ENCODE measurements around the gene SCPEP1.

Gene SCPEP1

GRCh38 chr17:57034807-57035754, 57.1 kb downstream of the SCPEP1 start:
- no peaks in the 10 kb centered on the region for H3K4me1 ChIP-seq (ENCODE audit: control insufficient read depth, insufficient read depth, low read length, poor library complexity, severe bottlenecking)
- no peaks in the 10 kb centered on the region for H3K9me3 ChIP-seq (ENCODE audit: control insufficient read depth, low read length)
- H3K4me3 ChIP-seq (ENCODE audit: insufficient read depth, low read depth, low read length, poor library complexity, severe bottlenecking), result no peak overlapping the region
- no peaks in the 10 kb centered on the region for H3K36me3 ChIP-seq (ENCODE audit: control insufficient read depth, insufficient read depth, low read length)
- no peaks in the 10 kb centered on the region for H3K27me3 ChIP-seq (replicated peaks; ENCODE audit: control insufficient read depth, insufficient read depth, low read length, poor library complexity, severe bottlenecking)
- DNase-seq, result no peak
- no peak overlapping the region for H3K27ac ChIP-seq (ENCODE audit: insufficient read depth, low read length, poor library complexity, severe bottlenecking)

- Histone ChIP-seq H3K4me3 (ENCODE audit: insufficient read depth, low read depth, low read length, poor library complexity, severe bottlenecking) (no peak overlapping the region), H3K9me3 (ENCODE audit: control insufficient read depth, low read length) (no peaks in the 10 kb centered on the region)
These were observed 58.1 kb downstream of the SCPEP1 start for GRCh38 chr17:57035971-57036481.

GRCh38 chr17:57037411-57037810, 59.5 kb downstream of the SCPEP1 start:
- Histone ChIP-seq H3K9me3 (ENCODE audit: control insufficient read depth, low read length) (no peaks in the 10 kb centered on the region), H3K27me3 (replicated peaks; ENCODE audit: control insufficient read depth, insufficient read depth, low read length, poor library complexity, severe bottlenecking) (no peaks in the 10 kb centered on the region), H3K27ac (ENCODE audit: insufficient read depth, low read length, poor library complexity, severe bottlenecking) (no peak overlapping the region), H3K36me3 (ENCODE audit: control insufficient read depth, insufficient read depth, low read length) (no peaks in the 10 kb centered on the region), H3K4me3 (ENCODE audit: insufficient read depth, low read depth, low read length, poor library complexity, severe bottlenecking) (no peak overlapping the region), H3K4me1 (ENCODE audit: control insufficient read depth, insufficient read depth, low read length, poor library complexity, severe bottlenecking) (no peaks in the 10 kb centered on the region)
- DNase-seq, result no peak

More at GRCh38 chr17:57035971-57036481, 58.1 kb downstream of the SCPEP1 start:
- no peaks in the 10 kb centered on the region for H3K4me1 ChIP-seq (ENCODE audit: control insufficient read depth, insufficient read depth, low read length, poor library complexity, severe bottlenecking)
- no peaks in the 10 kb centered on the region for H3K27me3 ChIP-seq (replicated peaks; ENCODE audit: control insufficient read depth, insufficient read depth, low read length, poor library complexity, severe bottlenecking)
- no peak overlapping the region for H3K27ac ChIP-seq (ENCODE audit: insufficient read depth, low read length, poor library complexity, severe bottlenecking)
- no peak for DNase-seq
- H3K36me3 ChIP-seq (ENCODE audit: control insufficient read depth, insufficient read depth, low read length), result no peaks in the 10 kb centered on the region

GRCh38 chr17:57038486-57038885, 60.6 kb downstream of the SCPEP1 start:
- Histone ChIP-seq H3K36me3 (ENCODE audit: control insufficient read depth, insufficient read depth, low read length) (no peaks in the 10 kb centered on the region), H3K27me3 (replicated peaks; ENCODE audit: control insufficient read depth, insufficient read depth, low read length, poor library complexity, severe bottlenecking) (no peaks in the 10 kb centered on the region), H3K9me3 (ENCODE audit: control insufficient read depth, low read length) (no peaks in the 10 kb centered on the region), H3K27ac (ENCODE audit: insufficient read depth, low read length, poor library complexity, severe bottlenecking) (no peak overlapping the region), H3K4me1 (ENCODE audit: control insufficient read depth, insufficient read depth, low read length, poor library complexity, severe bottlenecking) (no peaks in the 10 kb centered on the region), H3K4me3 (ENCODE audit: insufficient read depth, low read depth, low read length, poor library complexity, severe bottlenecking) (no peak overlapping the region)
- no peak for DNase-seq

- DNase-seq, result no peak
- peaks cover 8% of the 10 kb centered on the region for H3K27me3 ChIP-seq (replicated peaks; ENCODE audit: control insufficient read depth, insufficient read depth, low read length, poor library complexity, severe bottlenecking)
These were observed 62.6 kb downstream of the SCPEP1 start for GRCh38 chr17:57040571-57040970.

GRCh38 chr17:57043276-57043675, 65.3 kb downstream of the SCPEP1 start:
- Histone ChIP-seq H3K27me3 (replicated peaks; ENCODE audit: control insufficient read depth, insufficient read depth, low read length, poor library complexity, severe bottlenecking) (peaks cover 24% of the 10 kb centered on the region), H3K27ac (ENCODE audit: insufficient read depth, low read length, poor library complexity, severe bottlenecking) (no peak overlapping the region), H3K4me3 (ENCODE audit: insufficient read depth, low read depth, low read length, poor library complexity, severe bottlenecking) (no peak overlapping the region), H3K4me1 (ENCODE audit: control insufficient read depth, insufficient read depth, low read length, poor library complexity, severe bottlenecking) (peaks cover 15% of the 10 kb centered on the region), H3K9me3 (ENCODE audit: control insufficient read depth, low read length) (no peaks in the 10 kb centered on the region), H3K36me3 (ENCODE audit: control insufficient read depth, insufficient read depth, low read length) (no peaks in the 10 kb centered on the region)
- DNase-seq, result no peak

More at GRCh38 chr17:57040571-57040970, 62.6 kb downstream of the SCPEP1 start:
- H3K9me3 ChIP-seq (ENCODE audit: control insufficient read depth, low read length), result no peaks in the 10 kb centered on the region
- H3K4me1 ChIP-seq (ENCODE audit: control insufficient read depth, insufficient read depth, low read length, poor library complexity, severe bottlenecking), result peaks cover 5% of the 10 kb centered on the region
- H3K4me3 ChIP-seq (ENCODE audit: insufficient read depth, low read depth, low read length, poor library complexity, severe bottlenecking), result no peak overlapping the region
- H3K27ac ChIP-seq (ENCODE audit: insufficient read depth, low read length, poor library complexity, severe bottlenecking), result no peak overlapping the region
- no peaks in the 10 kb centered on the region for H3K36me3 ChIP-seq (ENCODE audit: control insufficient read depth, insufficient read depth, low read length)

GRCh38 chr17:57044976-57045867, 67.3 kb downstream of the SCPEP1 start:
- H3K27ac ChIP-seq (ENCODE audit: insufficient read depth, low read length, poor library complexity, severe bottlenecking), result no peak overlapping the region
- H3K27me3 ChIP-seq (replicated peaks; ENCODE audit: control insufficient read depth, insufficient read depth, low read length, poor library complexity, severe bottlenecking), result peaks cover 24% of the 10 kb centered on the region
- peaks cover 15% of the 10 kb centered on the region for H3K4me1 ChIP-seq (ENCODE audit: control insufficient read depth, insufficient read depth, low read length, poor library complexity, severe bottlenecking)
- no peaks in the 10 kb centered on the region for H3K9me3 ChIP-seq (ENCODE audit: control insufficient read depth, low read length)
- no peaks in the 10 kb centered on the region for H3K36me3 ChIP-seq (ENCODE audit: control insufficient read depth, insufficient read depth, low read length)
- DNase-seq, result no peak
- H3K4me3 ChIP-seq (ENCODE audit: insufficient read depth, low read depth, low read length, poor library complexity, severe bottlenecking), result peak overlapping the region; percentile 43

- Histone ChIP-seq H3K27ac (ENCODE audit: insufficient read depth, low read length, poor library complexity, severe bottlenecking) (no peak overlapping the region), H3K9me3 (ENCODE audit: control insufficient read depth, low read length) (no peaks in the 10 kb centered on the region), H3K4me1 (ENCODE audit: control insufficient read depth, insufficient read depth, low read length, poor library complexity, severe bottlenecking) (peaks cover 15% of the 10 kb centered on the region), H3K4me3 (ENCODE audit: insufficient read depth, low read depth, low read length, poor library complexity, severe bottlenecking) (peak overlapping the region; percentile 43), H3K36me3 (ENCODE audit: control insufficient read depth, insufficient read depth, low read length) (no peaks in the 10 kb centered on the region), H3K27me3 (replicated peaks; ENCODE audit: control insufficient read depth, insufficient read depth, low read length, poor library complexity, severe bottlenecking) (peaks cover 24% of the 10 kb centered on the region)
- peak in 1 of 3 donors; percentile 3 for DNase-seq
These were observed 68.2 kb downstream of the SCPEP1 start for GRCh38 chr17:57045868-57046704.

- H3K27ac ChIP-seq (ENCODE audit: insufficient read depth, low read length, poor library complexity, severe bottlenecking), result no peak overlapping the region
- no peaks in the 10 kb centered on the region for H3K9me3 ChIP-seq (ENCODE audit: control insufficient read depth, low read length)
- H3K4me3 ChIP-seq (ENCODE audit: insufficient read depth, low read depth, low read length, poor library complexity, severe bottlenecking), result no peak overlapping the region
- H3K36me3 ChIP-seq (ENCODE audit: control insufficient read depth, insufficient read depth, low read length), result no peaks in the 10 kb centered on the region
- DNase-seq, result no peak
- peaks cover 24% of the 10 kb centered on the region for H3K27me3 ChIP-seq (replicated peaks; ENCODE audit: control insufficient read depth, insufficient read depth, low read length, poor library complexity, severe bottlenecking)
- H3K4me1 ChIP-seq (ENCODE audit: control insufficient read depth, insufficient read depth, low read length, poor library complexity, severe bottlenecking), result peaks cover 15% of the 10 kb centered on the region
These were observed 68.8 kb downstream of the SCPEP1 start for GRCh38 chr17:57046749-57047148.
